ENCODE measurements around the gene IFIT1.

IFIT1 gene

DNA sequence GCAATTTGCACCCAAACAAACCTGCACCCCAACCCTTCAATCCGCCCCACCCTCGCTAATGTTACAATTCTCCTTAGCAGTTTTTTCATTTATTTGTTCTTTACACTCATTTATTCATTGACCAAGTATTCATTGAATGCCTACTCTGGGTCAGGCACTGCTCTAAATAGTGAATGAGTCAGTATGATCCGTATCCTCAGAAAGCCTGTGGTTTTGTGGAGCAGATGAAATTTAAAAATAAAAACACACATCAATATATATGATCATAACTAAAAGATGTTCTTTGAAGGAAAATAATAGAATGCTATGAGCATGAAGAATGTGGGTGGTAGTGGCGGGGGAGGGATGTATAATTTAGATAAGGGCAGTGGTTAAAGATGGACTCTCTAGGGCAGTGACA, 35.2 kb downstream of the IFIT1 start:
- Histone ChIP-seq H3K27me3 (no peaks in the 10 kb centered on the region), H3K9me3 (no peaks in the 10 kb centered on the region), H3K27ac (no peak overlapping the region), H3K4me3 (no peak overlapping the region), H3K4me1 (no peaks in the 10 kb centered on the region), H3K36me3 (no peaks in the 10 kb centered on the region)
- intact Hi-C loops (cut with DNase I; ENCODE audit: low total_unique reads), result loop anchor here (10.0 kb wide), 1 partner anchor 277 kb away; the partner anchor contains the start of gene KIF20B
- TF ChIP-seq, protein P1, sequence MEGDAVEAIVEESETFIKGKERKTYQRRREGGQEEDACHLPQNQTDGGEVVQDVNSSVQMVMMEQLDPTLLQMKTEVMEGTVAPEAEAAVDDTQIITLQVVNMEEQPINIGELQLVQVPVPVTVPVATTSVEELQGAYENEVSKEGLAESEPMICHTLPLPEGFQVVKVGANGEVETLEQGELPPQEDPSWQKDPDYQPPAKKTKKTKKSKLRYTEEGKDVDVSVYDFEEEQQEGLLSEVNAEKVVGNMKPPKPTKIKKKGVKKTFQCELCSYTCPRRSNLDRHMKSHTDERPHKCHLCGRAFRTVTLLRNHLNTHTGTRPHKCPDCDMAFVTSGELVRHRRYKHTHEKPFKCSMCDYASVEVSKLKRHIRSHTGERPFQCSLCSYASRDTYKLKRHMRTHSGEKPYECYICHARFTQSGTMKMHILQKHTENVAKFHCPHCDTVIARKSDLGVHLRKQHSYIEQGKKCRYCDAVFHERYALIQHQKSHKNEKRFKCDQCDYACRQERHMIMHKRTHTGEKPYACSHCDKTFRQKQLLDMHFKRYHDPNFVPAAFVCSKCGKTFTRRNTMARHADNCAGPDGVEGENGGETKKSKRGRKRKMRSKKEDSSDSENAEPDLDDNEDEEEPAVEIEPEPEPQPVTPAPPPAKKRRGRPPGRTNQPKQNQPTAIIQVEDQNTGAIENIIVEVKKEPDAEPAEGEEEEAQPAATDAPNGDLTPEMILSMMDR (IDR thresholded peaks at IDR 0.05), result no peak
- no peak for DNase-seq

DNA sequence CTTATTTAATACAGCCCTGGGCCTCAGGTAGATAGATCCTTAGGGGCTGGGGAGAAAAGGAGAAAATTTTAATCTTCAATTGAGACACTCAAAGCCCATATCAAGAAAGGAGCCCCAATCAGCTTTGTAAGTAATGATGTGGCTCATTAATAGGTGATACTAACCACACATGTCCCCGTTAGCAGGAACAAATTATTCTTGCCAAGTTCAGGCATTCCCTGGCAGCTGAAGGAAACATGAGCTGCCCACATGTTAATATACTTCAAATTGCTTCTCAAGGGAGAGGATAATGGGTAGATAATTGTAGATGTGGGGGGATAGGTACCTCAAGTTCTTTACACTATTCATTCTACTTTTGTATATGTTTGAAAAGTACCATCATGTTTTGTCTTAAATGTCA, 36.5 kb downstream of the IFIT1 start:
- TF ChIP-seq, protein P1 (IDR thresholded peaks at IDR 0.05), result no peak
- intact Hi-C loops (cut with DNase I; ENCODE audit: low total_unique reads), result loop anchor here (10.0 kb wide), 1 partner anchor 276 kb away; the partner anchor contains the start of gene KIF20B
- no peaks in the 10 kb centered on the region for H3K36me3 ChIP-seq
- H3K4me1 ChIP-seq, result no peaks in the 10 kb centered on the region
- no peaks in the 10 kb centered on the region for H3K27me3 ChIP-seq
- H3K4me3 ChIP-seq, result no peak overlapping the region
- no peak overlapping the region for H3K27ac ChIP-seq
- no peak for DNase-seq
- H3K9me3 ChIP-seq, result no peaks in the 10 kb centered on the region

DNA sequence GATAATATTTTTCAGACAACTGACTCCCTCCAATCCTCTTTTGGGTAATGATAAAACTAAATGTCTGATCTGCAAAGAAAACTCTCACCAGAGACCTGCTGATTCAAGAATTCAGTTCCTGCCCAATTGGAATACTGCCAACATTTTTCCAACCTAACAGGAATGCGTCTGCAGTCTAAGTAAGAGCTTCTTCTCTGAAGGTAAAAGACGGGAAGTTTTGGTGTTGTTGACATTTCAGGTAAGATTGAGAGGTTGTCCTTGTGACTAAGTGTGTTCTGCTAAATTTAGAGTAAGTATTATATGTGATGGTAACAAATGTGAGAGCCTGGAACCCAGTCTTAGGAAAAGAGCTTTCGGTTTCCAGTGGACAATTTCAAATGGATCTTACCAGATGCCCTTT, 39.6 kb downstream of the IFIT1 start:
- Histone ChIP-seq H3K9me3 (no peaks in the 10 kb centered on the region), H3K27me3 (no peaks in the 10 kb centered on the region), H3K36me3 (no peaks in the 10 kb centered on the region), H3K27ac (no peak overlapping the region), H3K4me1 (no peaks in the 10 kb centered on the region), H3K4me3 (no peak overlapping the region)
- no peak for DNase-seq
- intact Hi-C loops (cut with DNase I; ENCODE audit: low total_unique reads), result no loop called here
- TF ChIP-seq, protein P1 (IDR thresholded peaks at IDR 0.05), result no peak

DNA sequence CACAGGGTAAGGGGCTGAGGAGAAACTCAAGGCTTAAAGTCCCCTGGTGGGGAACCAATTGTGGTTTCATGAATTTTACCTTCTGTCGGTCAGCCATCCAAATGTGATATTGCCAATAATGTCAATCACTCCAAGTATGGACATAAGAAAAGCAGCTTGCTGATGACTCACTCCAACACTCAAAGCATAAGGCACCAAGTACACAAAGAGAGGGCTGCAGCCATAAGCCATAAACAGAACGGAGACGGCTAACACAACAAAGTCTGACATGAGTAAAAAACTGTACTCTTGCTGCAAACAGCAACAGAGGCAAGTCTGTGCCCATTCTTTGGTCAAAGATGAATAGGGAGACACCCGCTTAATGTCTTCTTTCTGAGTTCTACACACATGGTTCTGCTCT, 46.1 kb downstream of the IFIT1 start:
- Histone ChIP-seq H3K9me3 (no peaks in the 10 kb centered on the region), H3K27ac (no peak overlapping the region), H3K4me1 (no peaks in the 10 kb centered on the region), H3K27me3 (no peaks in the 10 kb centered on the region), H3K4me3 (no peak overlapping the region), H3K36me3 (no peaks in the 10 kb centered on the region)
- intact Hi-C loops (cut with DNase I; ENCODE audit: low total_unique reads), result no loop called here
- TF ChIP-seq, protein P1 (IDR thresholded peaks at IDR 0.05), result no peak
- DNase-seq, result no peak

DNA sequence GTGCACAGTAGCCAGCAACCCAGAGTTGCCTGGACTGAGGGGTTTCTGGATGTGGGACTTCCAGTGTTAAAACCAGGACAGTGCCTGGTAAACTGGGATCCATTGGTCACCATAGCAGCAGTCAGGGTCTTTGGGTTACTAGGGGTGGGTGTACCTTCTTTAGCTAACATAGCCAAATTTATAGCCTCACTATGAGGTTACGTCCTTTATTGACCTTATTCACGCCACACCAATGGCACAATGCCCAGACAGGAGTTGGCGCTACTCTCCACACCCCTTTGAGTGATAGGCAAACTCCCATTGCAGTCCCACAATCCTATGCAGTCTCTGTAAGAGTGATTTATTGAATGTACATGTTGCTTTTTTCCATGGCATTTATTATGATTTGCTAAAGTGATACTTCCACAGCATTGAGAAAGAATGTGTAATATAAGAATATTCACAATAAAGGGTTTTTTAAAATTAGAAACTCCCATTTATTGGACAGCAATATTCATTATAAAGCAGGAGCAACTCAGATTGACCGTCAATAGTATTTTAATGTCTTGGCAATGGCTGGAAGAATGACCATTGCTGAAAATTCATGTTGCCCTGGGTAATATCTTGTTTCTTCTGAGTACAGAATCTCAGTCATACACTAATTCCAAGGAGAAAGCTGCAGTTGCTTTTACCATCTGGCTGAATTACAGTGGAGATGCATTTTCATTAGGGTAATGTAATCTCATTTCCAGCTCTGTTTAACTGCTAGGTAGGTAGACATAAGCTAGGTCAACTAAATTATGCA, 48.0 kb downstream of the IFIT1 start:
- intact Hi-C loops (cut with DNase I; ENCODE audit: low total_unique reads), result no loop called here
- Histone ChIP-seq H3K27ac (no peak overlapping the region), H3K36me3 (no peaks in the 10 kb centered on the region), H3K4me1 (no peaks in the 10 kb centered on the region), H3K27me3 (no peaks in the 10 kb centered on the region), H3K4me3 (no peak overlapping the region), H3K9me3 (no peaks in the 10 kb centered on the region)
- TF ChIP-seq, protein P1 (IDR thresholded peaks at IDR 0.05), result no peak
- no peak for DNase-seq
